ENCODE measurements around the gene CAMTA1.

Gene CAMTA1

DNA sequence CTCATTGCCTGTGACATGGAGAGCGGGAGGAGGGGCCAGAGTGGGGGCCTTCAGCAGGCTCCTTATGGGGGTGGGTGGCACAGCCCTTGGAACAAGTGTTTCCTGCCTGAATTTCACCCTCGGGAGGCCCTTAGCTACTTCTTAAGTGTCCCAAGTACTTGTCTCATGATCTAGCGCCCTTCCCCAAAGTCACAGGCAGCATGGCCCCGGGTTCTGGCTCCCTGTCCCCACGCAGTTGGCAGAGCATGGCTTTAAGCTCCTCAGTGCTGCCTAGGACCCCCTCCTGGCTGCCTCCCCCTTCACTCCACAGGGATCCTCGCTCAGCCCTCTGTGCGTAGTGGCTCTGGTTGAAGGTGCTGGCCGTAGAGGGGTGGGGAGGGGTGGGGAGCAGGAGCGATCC, 197.2 kb downstream of the CAMTA1 start:
- TF ChIP-seq, protein P1, sequence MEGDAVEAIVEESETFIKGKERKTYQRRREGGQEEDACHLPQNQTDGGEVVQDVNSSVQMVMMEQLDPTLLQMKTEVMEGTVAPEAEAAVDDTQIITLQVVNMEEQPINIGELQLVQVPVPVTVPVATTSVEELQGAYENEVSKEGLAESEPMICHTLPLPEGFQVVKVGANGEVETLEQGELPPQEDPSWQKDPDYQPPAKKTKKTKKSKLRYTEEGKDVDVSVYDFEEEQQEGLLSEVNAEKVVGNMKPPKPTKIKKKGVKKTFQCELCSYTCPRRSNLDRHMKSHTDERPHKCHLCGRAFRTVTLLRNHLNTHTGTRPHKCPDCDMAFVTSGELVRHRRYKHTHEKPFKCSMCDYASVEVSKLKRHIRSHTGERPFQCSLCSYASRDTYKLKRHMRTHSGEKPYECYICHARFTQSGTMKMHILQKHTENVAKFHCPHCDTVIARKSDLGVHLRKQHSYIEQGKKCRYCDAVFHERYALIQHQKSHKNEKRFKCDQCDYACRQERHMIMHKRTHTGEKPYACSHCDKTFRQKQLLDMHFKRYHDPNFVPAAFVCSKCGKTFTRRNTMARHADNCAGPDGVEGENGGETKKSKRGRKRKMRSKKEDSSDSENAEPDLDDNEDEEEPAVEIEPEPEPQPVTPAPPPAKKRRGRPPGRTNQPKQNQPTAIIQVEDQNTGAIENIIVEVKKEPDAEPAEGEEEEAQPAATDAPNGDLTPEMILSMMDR (IDR thresholded peaks at IDR 0.05; ENCODE audit: insufficient read depth, missing control alignments) = no peak
- no peak for FAIRE-seq
- no peak for DNase-seq (ENCODE audit: insufficient read length, low spot score)

DNA sequence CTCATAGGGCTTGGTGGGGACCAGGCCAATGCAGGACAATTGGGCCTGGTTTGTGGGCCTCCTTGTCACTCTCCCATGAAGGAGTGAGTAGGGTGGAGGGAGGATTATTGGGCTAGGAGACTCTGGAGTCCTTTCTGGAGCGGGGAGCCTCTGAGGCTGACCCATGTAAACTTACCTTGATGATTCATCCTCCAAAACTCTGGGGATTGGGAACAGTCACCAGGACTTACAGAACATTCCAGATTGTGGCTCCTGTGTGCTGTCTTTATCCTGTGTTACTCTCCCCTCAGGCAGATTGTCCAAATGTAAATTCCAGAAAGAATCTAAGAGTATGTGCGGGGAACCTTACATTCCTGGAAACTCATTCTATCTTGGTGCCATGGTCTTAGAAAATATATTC, 197.6 kb downstream of the CAMTA1 start:
- DNase-seq (ENCODE audit: insufficient read length, low spot score) (no peak), FAIRE-seq (no peak)
- TF ChIP-seq, protein P1 (IDR thresholded peaks at IDR 0.05; ENCODE audit: insufficient read depth, missing control alignments) = no peak

DNA sequence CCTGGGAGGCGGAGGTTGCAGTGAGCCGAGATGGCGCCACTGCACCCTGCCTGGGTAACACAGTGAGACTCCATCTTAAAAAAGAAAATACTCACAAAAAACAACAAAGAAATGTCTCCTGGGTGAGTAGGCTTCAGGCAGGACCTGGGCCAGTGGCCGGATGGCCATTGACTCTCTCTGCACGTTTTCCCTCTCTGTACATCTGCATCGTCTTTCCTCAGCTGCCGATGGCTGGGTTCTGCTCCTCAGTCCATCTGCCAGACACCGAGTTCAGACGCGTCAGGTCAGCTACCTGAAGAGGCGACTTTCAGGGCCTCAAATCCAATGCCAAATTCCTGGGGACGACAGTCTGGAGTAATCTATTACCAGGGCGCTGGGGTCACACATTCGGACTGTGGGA, 199.3 kb downstream of the CAMTA1 start:
- TF ChIP-seq, protein P1 (IDR thresholded peaks at IDR 0.05; ENCODE audit: insufficient read depth, missing control alignments) = no peak
- no peak for DNase-seq (ENCODE audit: insufficient read length, low spot score)
- no peak for FAIRE-seq

DNA sequence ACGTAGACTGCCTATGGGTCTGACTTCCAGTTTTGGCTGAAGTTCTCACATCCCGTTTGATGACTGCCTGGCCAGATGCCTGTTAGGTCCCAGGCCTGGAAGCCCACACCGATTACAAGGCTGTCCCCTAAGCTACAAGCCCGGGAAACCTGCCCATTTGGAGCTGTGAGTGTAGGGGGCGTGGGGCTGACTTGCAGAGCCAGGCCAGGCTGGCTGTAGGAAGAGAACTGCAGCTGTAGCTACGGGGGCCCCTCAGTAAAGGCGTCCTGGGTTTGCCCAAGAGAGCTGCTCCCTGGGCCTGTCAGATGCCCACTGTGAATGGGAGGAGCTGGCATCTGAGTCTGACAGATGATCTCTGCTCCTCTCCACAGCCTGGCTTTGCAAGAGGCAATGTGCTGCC, 199.7 kb downstream of the CAMTA1 start:
- DNase-seq (ENCODE audit: insufficient read length, low spot score) = no peak
- TF ChIP-seq, protein P1 (IDR thresholded peaks at IDR 0.05; ENCODE audit: insufficient read depth, missing control alignments) = no peak
- FAIRE-seq = no peak

DNA sequence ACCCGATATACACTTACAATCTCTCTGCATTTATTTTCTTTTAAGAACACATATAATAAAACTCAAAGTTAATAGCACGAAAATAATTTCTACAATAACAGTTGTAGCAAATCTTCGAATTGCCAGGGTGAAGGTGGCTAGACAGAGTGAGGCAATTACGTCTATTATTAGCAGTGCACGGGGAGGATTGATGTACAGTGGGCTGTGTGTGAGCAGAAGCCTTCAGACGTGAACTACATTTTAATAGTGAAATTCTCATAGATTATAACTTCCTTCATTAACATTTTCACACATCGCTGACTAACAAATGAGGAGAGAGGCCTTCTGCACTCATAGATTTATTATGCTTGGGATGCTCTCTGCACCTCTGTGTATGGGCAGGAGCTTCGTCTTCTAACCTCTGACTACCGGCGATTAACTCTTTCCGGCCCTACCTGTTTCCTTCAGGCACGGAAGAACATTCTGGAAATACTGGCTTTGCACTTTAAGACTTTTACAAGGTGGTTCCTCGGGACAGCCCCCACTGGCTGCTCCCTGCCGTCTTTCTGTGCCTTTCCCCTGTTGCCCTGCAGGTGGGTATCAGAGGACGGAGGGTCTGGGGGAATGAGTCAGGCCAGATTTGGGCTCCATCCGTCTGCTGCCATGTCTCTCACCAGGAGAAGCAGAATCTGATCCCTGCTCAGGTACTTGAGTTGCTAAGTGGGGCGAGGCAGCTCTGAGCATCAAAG, 200.5 kb downstream of the CAMTA1 start:
- TF ChIP-seq, protein P1 (IDR thresholded peaks at IDR 0.05; ENCODE audit: insufficient read depth, missing control alignments) = no peak
- DNase-seq (ENCODE audit: insufficient read length, low spot score) (no peak), FAIRE-seq (no peak)

DNA sequence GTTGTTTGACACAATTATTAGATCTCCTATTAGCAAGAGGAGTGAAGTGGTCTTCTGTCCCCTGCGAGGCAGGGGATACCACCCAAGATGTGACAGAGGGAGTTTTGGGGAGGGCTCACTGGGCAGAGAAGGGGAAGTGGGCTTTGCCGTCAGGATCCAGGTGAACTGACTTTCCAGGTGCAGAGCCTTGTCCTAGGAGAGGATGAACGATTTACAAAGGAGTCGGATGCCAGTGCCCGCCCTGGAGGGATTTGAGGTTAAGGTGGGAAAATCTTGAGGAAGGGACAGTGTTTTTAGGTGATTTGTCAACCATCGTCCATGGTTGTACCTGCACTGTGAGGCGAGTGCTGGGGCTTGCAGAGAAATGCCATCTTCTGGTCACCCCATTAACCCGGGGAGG, 201.0 kb downstream of the CAMTA1 start:
- DNase-seq (ENCODE audit: insufficient read length, low spot score) (no peak), FAIRE-seq (no peak)
- TF ChIP-seq, protein P1 (IDR thresholded peaks at IDR 0.05; ENCODE audit: insufficient read depth, missing control alignments) = no peak

DNA sequence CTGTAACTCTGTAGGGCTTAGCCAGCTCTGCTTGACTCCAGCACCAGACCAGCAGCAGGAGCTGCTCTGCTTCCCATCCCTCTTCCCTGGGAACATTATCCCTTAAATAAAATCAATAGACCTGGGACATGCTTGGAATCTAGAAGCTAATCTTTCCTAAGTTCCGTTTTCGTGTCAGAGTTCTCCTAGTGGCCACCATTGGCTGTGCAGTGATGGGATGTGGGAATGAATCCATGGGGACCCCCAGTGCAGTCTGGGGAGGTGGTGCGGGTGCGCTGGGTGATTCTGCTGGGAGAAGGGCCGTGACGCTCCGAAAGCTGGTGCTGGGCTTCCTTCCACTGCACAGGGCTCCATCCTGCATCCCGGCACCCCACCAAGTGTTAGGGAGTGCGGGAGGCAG, 202.7 kb downstream of the CAMTA1 start:
- DNase-seq (ENCODE audit: insufficient read length, low spot score) = no peak
- no peak for FAIRE-seq

More for the DNA sequence above, 202.7 kb downstream of the CAMTA1 start:
- TF ChIP-seq, protein P1 (IDR thresholded peaks at IDR 0.05; ENCODE audit: insufficient read depth, missing control alignments) = no peak
